Fibroblast of villous mesenchyme (primary cell): ENCODE data around the gene GRIK1. TPM values are rescaled to one million over a fixed set of nuclear protein-coding genes. Genes with fewer than 3 reads are reported as not detected.

Source experiments
- DNase-seq: peaks from one replicate; pipeline ENCODE4 v3.0.0-alpha.2; 2010; ENCODE audit warnings: low read depth
- H3K4me3 ChIP-seq: 2 replicates; pipeline ENCODE4 v1.5.1; 2011; ENCODE audit warnings: low read depth, mild to moderate bottlenecking, low read length
- CTCF ChIP-seq: IDR thresholded peaks from 2 replicates; pipeline ENCODE4 v1.5.1; 2012; ENCODE audit warnings: low read depth, mild to moderate bottlenecking, low read length; ENCODE audit not compliant: insufficient read depth
- total RNA-seq: library from RNA; depleted of rRNA; stranded (reverse); fragments of >200 nt; gene quantifications from 2 replicates; pipeline ENCODE4 v1.2.3, GENCODE V29; 2012

The GRIK1 gene
- total RNA-seq, 1 donor, result under 0.01 TPM

GRCh38 chr21:29826386-29826785 lies 113.4 kb downstream of the GRIK1 start:
- no peak for TF ChIP-seq CTCF
- DNase-seq, result no peak
- no peak overlapping the region for H3K4me3 ChIP-seq

- no peak for DNase-seq
- no peak for TF ChIP-seq CTCF
Measured at GRCh38 chr21:29825936-29826335, 113.9 kb downstream of the GRIK1 start.

GRCh38 chr21:29825345-29825744 lies 114.5 kb downstream of the GRIK1 start:
- TF ChIP-seq CTCF, result no peak
- no peak overlapping the region for H3K4me3 ChIP-seq
- DNase-seq, result no peak

More at GRCh38 chr21:29825936-29826335, 113.9 kb downstream of the GRIK1 start:
- no peak overlapping the region for H3K4me3 ChIP-seq

GRCh38 chr21:29822064-29822463 lies 117.7 kb downstream of the GRIK1 start:
- H3K4me3 ChIP-seq, result no peak overlapping the region
- DNase-seq, result no peak
- no peak for TF ChIP-seq CTCF

- no peak overlapping the region for H3K4me3 ChIP-seq
- no peak for DNase-seq
- no peak for TF ChIP-seq CTCF
Measured at GRCh38 chr21:29821230-29821629, 118.6 kb downstream of the GRIK1 start.

GRCh38 chr21:29819675-29820326 lies 120.0 kb downstream of the GRIK1 start:
- H3K4me3 ChIP-seq, result no peak overlapping the region
- TF ChIP-seq CTCF, result no peak
- no peak for DNase-seq

- no peak for TF ChIP-seq CTCF
- no peak for DNase-seq
- H3K4me3 ChIP-seq, result no peak overlapping the region
Measured at GRCh38 chr21:29818383-29818921, 121.3 kb downstream of the GRIK1 start.
